GM12878 (cell line): ENCODE measurements around the gene CHRNA5. TPM values are rescaled to one million over a fixed set of nuclear protein-coding genes. Genes with fewer than 3 reads are reported as not detected.

Experiments used
- ATAC-seq: fragments of 200-7000 bp; cut with Tn5 transposase; 3 replicates; pipeline ENCODE4 v1.9.1; 2020; ENCODE audit warnings: mild to moderate bottlenecking, moderate library complexity
- BruUV-seq: library from RNA; stranded (reverse); fragments of 400-500 nt; replicated peaks from 2 replicates; lab custom pipeline; 2021; lab: Mats Ljungman, UMichigan
- CTCF ChIA-PET: fragments of 300-600 bp; sonication (Branson Sonifier 250); formaldehyde crosslinking; extraction: SDS; loops from one replicate; lab custom pipeline; 2021; ENCODE audit warnings: inconsistent platforms; lab: Yijun Ruan, JAX
- POLR2A ChIA-PET: fragments of 350-600 bp; formaldehyde crosslinking; extraction: SDS; loops from one replicate; lab custom pipeline; 2021; ENCODE audit warnings: inconsistent platforms; lab: Charles Lee
- RAD21 ChIA-PET: fragments of 300-600 bp; sonication (Branson Sonifier 250); formaldehyde crosslinking; loops from one replicate; lab custom pipeline; 2023; ENCODE audit warnings: antibody characterized with exemption; ENCODE audit not compliant: unreplicated experiment; lab: Charles Lee
- SMC1A ChIA-PET: fragments of 300-600 bp; sonication (Branson Sonifier 250); formaldehyde crosslinking; loops from one replicate; lab custom pipeline; 2023; ENCODE audit not compliant: unreplicated experiment, uncharacterized antibody; lab: Charles Lee
- DNase-seq: peaks from one replicate; pipeline ENCODE4 v3.0.0-alpha.2; 2011; ENCODE audit warnings: low read depth, low spot score
- FAIRE-seq: peaks from 3 replicates; lab custom pipeline; 2011; peaks lifted over from hg19 to GRCh38; lab: Jason Lieb, UNC
- H2AFZ ChIP-seq: 2 replicates; pipeline ENCODE4 v1.6.0; 2011; ENCODE audit warnings: low read depth, low read length, control low read depth; ENCODE audit not compliant: control insufficient read depth
- H3K27ac ChIP-seq: 2 replicates; pipeline ENCODE4 v1.5.1; 2011; ENCODE audit warnings: control low read depth; ENCODE audit not compliant: control insufficient read depth, insufficient read depth
- H3K27me3 ChIP-seq, 2 experiments: replicated peaks in 1 of 2; 2 replicates each; pipeline versions ENCODE4 v1.6.0 to v1.6.1; 2011; ENCODE audit warnings: low read length in 1 of 2; ENCODE audit not compliant: control insufficient read depth in 2 of 2, insufficient read depth in 2 of 2
- H3K36me3 ChIP-seq, 2 experiments: 2 replicates each; pipeline ENCODE4 v1.5.1; 2011; ENCODE audit warnings: low read length in 1 of 2; ENCODE audit not compliant: control insufficient read depth in 2 of 2, insufficient read depth in 2 of 2
- H3K4me1 ChIP-seq: 2 replicates; pipeline ENCODE4 v1.6.1; 2011; ENCODE audit warnings: mild to moderate bottlenecking, low read length, moderate library complexity, mixed read lengths; ENCODE audit not compliant: control insufficient read depth, insufficient read depth
- H3K4me2 ChIP-seq: 2 replicates; pipeline ENCODE4 v1.6.0; 2011; ENCODE audit warnings: control low read depth; ENCODE audit not compliant: control insufficient read depth, insufficient read depth
- H3K4me3 ChIP-seq: fragments of 200-600 bp; sonication (generic); 2 replicates; pipeline ENCODE4 v1.5.1; 2016
- H3K79me2 ChIP-seq: 2 replicates; pipeline ENCODE4 v1.6.0; 2011; ENCODE audit warnings: low read length; ENCODE audit not compliant: control insufficient read depth, insufficient read depth
- H3K9ac ChIP-seq: 2 replicates; pipeline ENCODE4 v1.8.0; 2011; ENCODE audit warnings: low read length, control low read depth, mixed read lengths; ENCODE audit not compliant: control insufficient read depth, insufficient read depth
- H3K9me3 ChIP-seq: replicated peaks from 3 replicates; pipeline ENCODE4 v1.5.1; 2011; ENCODE audit warnings: mild to moderate bottlenecking, low read length; ENCODE audit not compliant: control insufficient read depth, insufficient read depth
- H4K20me1 ChIP-seq: 2 replicates; pipeline ENCODE4 v1.6.0; 2011; ENCODE audit not compliant: control insufficient read depth, insufficient read depth
- BRCA1 ChIP-seq: IDR thresholded peaks from 2 replicates; pipeline ENCODE4 v1.6.1; 2011; ENCODE audit warnings: low read depth, low read length, improper control_type of control experiment
- CHD4 ChIP-seq: fragments of 200-600 bp; sonication (generic); IDR thresholded peaks from 2 replicates; pipeline ENCODE4 v1.6.1; 2016; ENCODE audit warnings: mild to moderate bottlenecking
- EED ChIP-seq: sonication (generic); IDR thresholded peaks from 2 replicates; pipeline ENCODE4 v1.6.1; 2016; ENCODE audit warnings: antibody characterized with exemption, low read depth
- NR2F1 ChIP-seq: fragments of 450-650 bp; conservative IDR thresholded peaks from 2 replicates; pipeline ENCODE4 v1.6.1; 2017; ENCODE audit warnings: mild to moderate bottlenecking
- REST ChIP-seq: IDR thresholded peaks from 2 replicates; pipeline ENCODE4 v1.6.1; 2012; ENCODE audit warnings: mild to moderate bottlenecking, low read depth, low read length
- SIX5 ChIP-seq: IDR thresholded peaks from 2 replicates; pipeline ENCODE4 v1.6.1; 2011; ENCODE audit warnings: mild to moderate bottlenecking, low read depth, low read length, moderate library complexity; ENCODE audit not compliant: severe bottlenecking
- STAT1 ChIP-seq: fragments of 450-650 bp; conservative IDR thresholded peaks from 2 replicates; pipeline ENCODE4 v1.6.1; 2014; ENCODE audit warnings: antibody characterized with exemption, mild to moderate bottlenecking
- SUPT20H ChIP-seq: IDR thresholded peaks from 2 replicates; pipeline ENCODE4 v1.6.1; 2011; ENCODE audit warnings: low read depth, mild to moderate bottlenecking, low read length, moderate library complexity, borderline replicate concordance; ENCODE audit not compliant: control insufficient read depth
- WGBS: methylation state at CpG from one replicate; pipeline ENCODE4 v1.1.6; 2016; ENCODE audit warnings: low lambda C conversion rate; ENCODE audit not compliant: insufficient replicate concordance, insufficient coverage; ENCODE audit errors: missing lambda C conversion rate; 5-methylcytosine and 5-hydroxymethylcytosine counted together
- in situ Hi-C: fragments of 300-500 bp; cut with MboI; formaldehyde crosslinking; loops from 9 replicates; pipeline ENCODE4 v1.14.3; 2018; ENCODE audit warnings: mixed read lengths
- intact Hi-C: fragments of 100-400 bp; cut with micrococcal nuclease; formaldehyde crosslinking; loops from one replicate; pipeline ENCODE4 v1.14.2; 2022; ENCODE audit not compliant: unreplicated experiment
- polyA plus RNA-seq, 11 experiments: library from polyadenylated mRNA; depleted of rRNA in 4 of 11; unstranded in 6 of 11; stranded (reverse) in 5 of 11; fragments of >200 nt; fragmentation: Nextera tagmentation in 4 of 11; fragmentation: Illumina TruSeq in 1 of 11; extraction: Ambion mirVana in 4 of 11; extraction: Trizol in 1 of 11; gene quantifications; 1 replicate in 1 of 11; 2 replicates in 10 of 11; pipeline versions ENCODE4 v1.2.1 to v1.2.3, GENCODE V29; 2011 to 2016; ENCODE audit warnings: inconsistent platforms in 2 of 11, missing spikeins in 2 of 11, low read depth in 1 of 11
- total RNA-seq, 4 experiments: library from RNA; depleted of rRNA in 3 of 4; stranded (reverse); fragments of >200 nt in 3 of 4; fragmentation: Illumina TruSeq in 1 of 4; extraction: Trizol in 1 of 4; gene quantifications; 2 replicates each; pipeline versions ENCODE4 v1.2.1 to v1.2.3, GENCODE V29; 2013 to 2021
- TF ChIP-seq, protein P1 (sequence below): IDR thresholded peaks from 2 replicates; pipeline ENCODE4 v1.6.1; 2011; ENCODE audit warnings: borderline replicate concordance, low read depth, mild to moderate bottlenecking, moderate library complexity, low read length; ENCODE audit not compliant: insufficient read depth, poor library complexity, severe bottlenecking
- TF ChIP-seq, protein P2 (sequence below): fragments of 450-650 bp; IDR thresholded peaks from 2 replicates; pipeline ENCODE4 v1.6.1; 2017; ENCODE audit warnings: mild to moderate bottlenecking

Gene CHRNA5
- total and polyA plus RNA-seq, 10 of the 15 experiments (the other 5 are each of a cell fraction or from before 2014, with no cell fraction given) = 0.74 to 21.4 (median 12.7) TPM

- TF ChIP-seq EED = no peak
- no peak for TF ChIP-seq STAT1
Observed at GRCh38 chr15:78615151-78615589, 49.9 kb downstream of the CHRNA5 start (continued).

GRCh38 chr15:78616506-78616905 is 51.2 kb downstream of the CHRNA5 start:
- DNase-seq = no peak
- BruUV-seq = no TSS peak
- ATAC-seq = no peak
- Histone ChIP-seq H3K4me3 (no peak overlapping the region), H3K9ac (no peak overlapping the region), H3K4me2 (no peak overlapping the region)
- CTCF ChIA-PET = interaction anchor here (0.9 kb wide), 2 partner anchors 94 to 135 kb away, joined by 3 to 4 read pairs; no protein-coding TSS in a partner anchor
- TF ChIP-seq BRCA1 = no peak
- TF ChIP-seq, protein P1, sequence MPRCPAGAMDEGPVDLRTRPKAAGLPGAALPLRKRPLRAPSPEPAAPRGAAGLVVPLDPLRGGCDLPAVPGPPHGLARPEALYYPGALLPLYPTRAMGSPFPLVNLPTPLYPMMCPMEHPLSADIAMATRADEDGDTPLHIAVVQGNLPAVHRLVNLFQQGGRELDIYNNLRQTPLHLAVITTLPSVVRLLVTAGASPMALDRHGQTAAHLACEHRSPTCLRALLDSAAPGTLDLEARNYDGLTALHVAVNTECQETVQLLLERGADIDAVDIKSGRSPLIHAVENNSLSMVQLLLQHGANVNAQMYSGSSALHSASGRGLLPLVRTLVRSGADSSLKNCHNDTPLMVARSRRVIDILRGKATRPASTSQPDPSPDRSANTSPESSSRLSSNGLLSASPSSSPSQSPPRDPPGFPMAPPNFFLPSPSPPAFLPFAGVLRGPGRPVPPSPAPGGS = no peak
- TF ChIP-seq NR2F1 = no peak
- TF ChIP-seq SIX5 = no peak
- TF ChIP-seq CHD4 = no peak
- TF ChIP-seq, protein P2, sequence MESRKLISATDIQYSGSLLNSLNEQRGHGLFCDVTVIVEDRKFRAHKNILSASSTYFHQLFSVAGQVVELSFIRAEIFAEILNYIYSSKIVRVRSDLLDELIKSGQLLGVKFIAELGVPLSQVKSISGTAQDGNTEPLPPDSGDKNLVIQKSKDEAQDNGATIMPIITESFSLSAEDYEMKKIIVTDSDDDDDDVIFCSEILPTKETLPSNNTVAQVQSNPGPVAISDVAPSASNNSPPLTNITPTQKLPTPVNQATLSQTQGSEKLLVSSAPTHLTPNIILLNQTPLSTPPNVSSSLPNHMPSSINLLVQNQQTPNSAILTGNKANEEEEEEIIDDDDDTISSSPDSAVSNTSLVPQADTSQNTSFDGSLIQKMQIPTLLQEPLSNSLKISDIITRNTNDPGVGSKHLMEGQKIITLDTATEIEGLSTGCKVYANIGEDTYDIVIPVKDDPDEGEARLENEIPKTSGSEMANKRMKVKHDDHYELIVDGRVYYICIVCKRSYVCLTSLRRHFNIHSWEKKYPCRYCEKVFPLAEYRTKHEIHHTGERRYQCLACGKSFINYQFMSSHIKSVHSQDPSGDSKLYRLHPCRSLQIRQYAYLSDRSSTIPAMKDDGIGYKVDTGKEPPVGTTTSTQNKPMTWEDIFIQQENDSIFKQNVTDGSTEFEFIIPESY = no peak
- TF ChIP-seq SUPT20H = no peak
- TF ChIP-seq REST = no peak
- TF ChIP-seq, all 136 proteins: peak for 0
- no peak overlapping the region for H2AFZ ChIP-seq
- RAD21 ChIA-PET = no interaction called here
- H3K9me3 ChIP-seq = no peaks in the 10 kb centered on the region
- POLR2A ChIA-PET = no interaction called here
- SMC1A ChIA-PET = interaction anchor here (0.7 kb wide), 1 partner anchor 195 kb away, joined by 4 read pairs; no protein-coding TSS in a partner anchor
- peaks cover 5 to 6% of the 10 kb centered on the region in 2 experiments for H3K27me3 ChIP-seq
- no peaks in the 10 kb centered on the region for H3K36me3 ChIP-seq
- H3K27ac ChIP-seq = no peak overlapping the region
- WGBS = 38% methylated on average over 2 of the region's 2 CpGs
- H4K20me1 ChIP-seq = no peaks in the 10 kb centered on the region
- no peaks in the 10 kb centered on the region for H3K79me2 ChIP-seq
- H3K4me1 ChIP-seq = no peaks in the 10 kb centered on the region
- in situ Hi-C loops (loop anchor here (5.0 kb wide), 1 partner anchor 91 kb away; no protein-coding TSS in a partner anchor), intact Hi-C loops (no loop called here)
- no peak for FAIRE-seq
